CMK (cell line): ENCODE measurements around the gene PKHD1.

Experiments
- DNase-seq: peaks from one replicate; pipeline ENCODE4 v3.0.0-alpha.2; 2010; ENCODE audit warnings: low read depth

The PKHD1 gene

DNA sequence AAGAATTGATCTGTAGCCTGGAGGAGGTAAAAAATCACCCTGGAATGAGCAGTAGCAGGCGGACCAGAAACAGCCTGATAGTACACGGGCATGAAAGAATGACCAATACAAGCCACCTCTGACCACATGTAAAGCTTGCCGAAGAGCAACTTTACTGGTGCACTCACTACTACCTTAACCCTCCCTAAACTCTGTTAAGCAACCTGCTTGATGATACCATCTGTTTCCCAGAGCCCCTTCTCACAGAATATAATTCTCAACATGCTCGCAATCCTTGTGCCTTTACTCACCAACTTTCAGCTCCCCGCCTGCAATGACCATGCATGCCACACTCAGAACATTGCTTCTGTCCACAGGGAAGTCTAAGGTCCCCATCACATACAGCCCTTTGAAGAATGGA lies 296.5 kb downstream of the PKHD1 start:
- no peak for DNase-seq

- DNase-seq, result no peak
Measured at GRCh38 chr6:51788121-51788520, 299.3 kb downstream of the PKHD1 start.

GRCh38 chr6:51778666-51779065 lies 308.7 kb downstream of the PKHD1 start:
- no peak for DNase-seq

- no peak for DNase-seq
Measured at GRCh38 chr6:51777618-51778017, 309.8 kb downstream of the PKHD1 start.

- DNase-seq, result no peak
Measured at GRCh38 chr6:51775942-51776860, 311.2 kb downstream of the PKHD1 start.

GRCh38 chr6:51768087-51768486 lies 319.3 kb downstream of the PKHD1 start:
- DNase-seq, result no peak

GRCh38 chr6:51765230-51765629 lies 322.2 kb downstream of the PKHD1 start:
- DNase-seq, result no peak

DNA sequence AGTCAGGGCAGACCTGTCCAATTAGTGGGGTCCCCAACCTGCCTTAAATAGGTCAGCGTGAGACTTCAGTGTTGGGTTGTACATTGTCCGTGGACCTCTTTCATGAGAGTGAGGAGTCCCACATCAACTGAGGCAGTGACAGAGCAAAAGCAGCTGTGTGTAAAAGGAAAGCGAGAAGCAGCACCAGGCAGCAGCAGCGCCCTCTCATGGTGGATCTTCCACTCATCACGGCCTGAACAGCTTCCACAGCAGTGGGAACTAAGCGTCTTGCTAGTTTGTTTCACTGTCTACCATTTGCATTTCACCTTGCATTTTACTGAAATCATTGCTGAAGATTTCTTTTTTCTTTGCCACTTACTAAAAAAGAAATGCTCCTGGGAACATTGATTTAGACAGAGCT lies 333.8 kb downstream of the PKHD1 start:
- no peak for DNase-seq

- DNase-seq, result no peak
Measured at GRCh38 chr6:51743999-51744398, 343.4 kb downstream of the PKHD1 start.

GRCh38 chr6:51740658-51741057 lies 346.8 kb downstream of the PKHD1 start:
- DNase-seq, result no peak

- DNase-seq, result no peak
Measured at GRCh38 chr6:51738614-51739013, 348.8 kb downstream of the PKHD1 start.

DNA sequence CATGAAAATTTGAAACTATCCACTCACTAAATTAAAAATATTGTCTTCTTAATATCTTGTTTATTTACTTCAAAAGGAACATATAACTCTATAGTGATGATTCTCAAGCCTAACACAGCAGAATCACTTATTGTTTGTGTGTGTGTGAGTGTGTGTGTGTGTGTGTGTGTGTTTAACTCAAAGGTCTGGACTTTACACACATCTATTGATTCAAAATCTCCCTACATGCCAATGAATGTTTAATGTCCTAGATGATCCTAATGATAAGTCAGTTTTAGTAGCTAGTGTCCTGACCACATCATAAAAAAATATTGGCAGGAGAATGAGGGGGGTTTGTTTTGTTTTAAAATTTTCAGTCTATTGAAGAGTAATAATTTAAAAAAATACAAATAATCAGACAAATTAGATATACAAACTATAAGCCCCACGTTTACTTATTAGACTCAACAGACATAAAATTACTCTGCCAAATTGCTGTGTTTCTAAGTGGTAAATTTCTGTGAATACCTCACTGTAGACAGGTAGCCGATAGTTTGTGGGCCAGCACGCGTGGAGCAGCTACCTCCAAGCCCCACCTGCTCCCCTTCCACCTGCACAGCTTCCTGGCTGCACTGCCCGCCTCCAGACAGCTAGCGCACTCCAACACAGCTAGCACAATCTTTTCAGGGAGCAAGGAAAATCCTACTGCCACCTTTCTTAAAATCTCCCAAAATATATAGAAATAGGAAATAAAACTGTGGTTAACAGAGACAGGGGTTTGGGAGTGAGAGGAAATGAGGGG lies 349.6 kb downstream of the PKHD1 start:
- no peak for DNase-seq

DNA sequence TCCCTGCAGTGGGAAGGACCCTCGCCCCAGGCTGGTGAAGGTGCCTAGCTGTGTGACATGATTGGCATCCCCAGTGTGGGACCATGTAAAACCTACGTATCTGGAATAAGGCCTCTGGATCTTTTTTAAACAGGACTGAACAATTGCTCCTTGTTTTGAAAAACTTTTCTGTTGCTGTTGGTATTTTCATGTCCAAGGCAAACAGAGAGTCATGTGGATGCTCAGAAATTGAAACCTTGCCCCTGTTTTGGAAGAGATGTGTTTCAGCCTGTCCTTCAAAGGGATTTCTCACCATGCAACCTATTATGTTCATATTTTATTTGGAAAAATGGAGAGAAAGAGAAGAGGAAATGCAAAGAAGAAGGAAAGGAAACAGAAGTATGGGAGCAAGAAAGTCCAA lies 362.3 kb downstream of the PKHD1 start:
- no peak for DNase-seq

- DNase-seq, result no peak
Measured at GRCh38 chr6:51720327-51720726, 367.1 kb downstream of the PKHD1 start.

DNA sequence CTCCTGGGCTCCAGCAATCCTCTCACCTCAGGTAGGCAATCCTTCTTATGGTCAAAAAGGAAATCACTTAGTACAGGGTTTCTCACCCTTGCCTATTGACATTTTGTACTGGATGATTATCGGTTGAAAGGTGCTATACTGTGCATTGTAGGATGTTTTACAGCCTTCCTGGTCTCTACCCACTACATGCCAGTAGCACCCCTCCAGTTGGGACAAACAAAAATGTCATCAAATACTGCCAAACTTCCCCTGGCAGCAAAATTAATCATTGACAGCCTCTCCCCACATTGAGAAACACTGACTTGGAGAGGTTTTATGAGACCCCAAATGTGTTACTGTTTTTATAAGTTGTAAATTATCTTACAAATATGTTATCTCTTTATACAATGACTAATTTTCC lies 368.1 kb downstream of the PKHD1 start:
- DNase-seq, result no peak

DNA sequence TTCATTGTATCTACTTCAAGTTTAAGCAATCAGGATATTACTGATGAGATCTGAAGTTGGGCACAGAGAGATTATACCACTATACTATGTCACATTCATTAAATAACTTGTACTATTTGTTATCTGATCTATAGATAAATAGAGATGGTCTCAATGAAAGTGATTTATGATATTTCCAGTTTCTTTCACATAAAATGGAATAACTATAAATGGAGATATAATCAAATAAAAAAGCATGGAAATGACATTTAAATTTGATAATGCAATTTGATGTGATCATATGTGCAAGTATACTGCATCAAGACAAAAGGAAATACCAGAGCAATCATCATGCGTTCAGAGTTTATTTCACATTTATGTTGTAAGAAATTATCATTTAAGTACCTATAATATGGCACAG lies 368.9 kb downstream of the PKHD1 start:
- no peak for DNase-seq

DNA sequence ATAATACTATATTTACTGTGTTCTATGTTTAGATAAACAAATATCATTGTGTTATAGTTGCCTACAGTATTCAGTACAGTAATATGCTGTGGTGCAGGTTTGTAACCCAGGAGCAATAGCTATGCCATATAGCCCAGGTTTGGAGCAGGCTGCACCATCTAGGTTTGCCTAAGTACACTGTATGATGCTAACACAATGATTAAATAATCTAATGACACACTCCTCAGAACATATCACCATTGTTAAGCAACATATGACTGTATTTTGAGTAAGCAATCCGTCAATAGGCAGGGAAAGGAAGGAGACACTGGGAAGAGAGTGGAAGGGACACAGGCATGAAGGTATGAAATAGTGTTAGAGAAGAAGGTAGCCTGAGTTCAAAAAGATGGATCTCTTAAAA lies 369.9 kb downstream of the PKHD1 start:
- no peak for DNase-seq

- DNase-seq, result no peak
Measured at GRCh38 chr6:51711876-51712275, 375.5 kb downstream of the PKHD1 start.

DNA sequence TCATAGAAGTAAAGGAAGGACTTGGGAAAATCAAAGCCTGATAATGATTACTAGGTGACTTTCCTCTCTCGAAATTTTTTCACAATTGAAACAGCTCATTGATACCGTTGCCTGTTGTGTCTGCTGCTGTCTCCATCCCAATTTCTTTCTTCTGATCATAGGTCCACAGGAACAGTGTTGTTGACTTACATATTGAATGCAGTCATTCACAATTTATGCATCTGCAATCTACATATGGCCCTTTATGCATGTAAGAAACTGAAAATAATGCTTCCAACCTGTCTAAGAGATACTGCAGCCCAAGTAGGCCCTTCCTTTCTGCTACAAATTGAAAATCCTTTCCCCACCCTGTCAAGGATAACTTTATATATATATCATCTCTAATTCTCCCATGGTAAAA lies 381.3 kb downstream of the PKHD1 start:
- no peak for DNase-seq

DNA sequence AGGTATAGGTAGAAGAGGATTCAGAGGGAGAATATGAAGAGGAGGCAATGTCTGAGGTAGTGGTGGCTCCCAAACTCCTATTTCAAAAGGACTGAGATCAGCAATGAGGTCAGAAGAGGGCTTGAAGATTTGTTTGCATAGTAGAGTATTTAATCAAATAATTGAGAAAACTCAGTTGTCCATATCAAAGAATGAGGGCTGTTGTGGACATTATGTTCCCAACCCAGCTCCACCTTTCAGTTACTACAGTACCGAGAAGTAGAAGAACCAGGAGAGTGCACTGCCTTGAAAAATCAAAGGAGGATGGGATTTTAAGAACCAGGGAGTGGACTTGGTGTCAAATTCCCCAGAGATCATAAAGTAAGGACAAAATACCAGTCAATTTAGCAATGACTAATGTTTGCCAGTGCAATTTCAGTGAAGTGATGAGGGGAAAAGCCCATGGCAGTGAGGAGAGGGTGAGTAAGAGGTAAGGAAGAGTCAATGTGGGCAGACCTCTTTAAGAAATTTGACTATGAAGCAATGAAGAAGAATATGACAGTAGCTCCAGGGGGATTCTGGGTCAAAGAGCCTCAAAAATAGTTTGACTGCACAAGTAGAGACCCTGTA lies 382.4 kb downstream of the PKHD1 start:
- DNase-seq, result no peak

- no peak for DNase-seq
Measured at GRCh38 chr6:51702851-51703250, 384.6 kb downstream of the PKHD1 start.

DNA sequence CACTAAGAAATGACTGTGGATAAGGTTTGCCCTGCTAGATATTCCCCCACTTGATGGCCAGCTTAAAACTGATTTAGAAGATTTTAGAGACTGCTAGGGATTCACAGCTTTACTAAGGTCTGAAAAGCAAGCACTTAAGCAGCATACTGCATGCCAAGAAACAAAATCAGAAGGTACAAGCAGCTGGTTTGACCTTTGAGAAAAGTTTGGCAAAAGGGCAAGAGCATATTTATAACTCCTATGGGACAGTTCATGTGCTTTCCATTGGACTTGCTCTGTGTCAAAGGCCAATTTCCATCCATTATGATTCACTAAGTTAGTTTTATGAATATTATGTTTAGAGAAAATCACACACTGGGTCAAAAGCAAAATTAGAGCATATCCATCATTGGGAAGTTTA lies 402.8 kb downstream of the PKHD1 start:
- no peak for DNase-seq

GRCh38 chr6:51684038-51684437 lies 403.4 kb downstream of the PKHD1 start:
- DNase-seq, result no peak
